KMS-11 (cell line): ENCODE results near the gene KAZN.

ENCODE experiments used
- H2AFZ ChIP-seq: fragments of 200-600 bp; sonication (generic); 2 replicates; pipeline ENCODE4 v1.6.1; 2016; ENCODE audit warnings: antibody characterized with exemption, mixed run types, low read depth
- H3K27ac ChIP-seq: fragments of 200-600 bp; sonication (generic); 2 replicates; pipeline ENCODE4 v1.6.1; 2016; ENCODE audit warnings: mild to moderate bottlenecking, mixed run types
- H3K27me3 ChIP-seq: fragments of 200-600 bp; sonication (generic); 2 replicates; pipeline ENCODE4 v1.6.1; 2017; ENCODE audit warnings: mild to moderate bottlenecking, low read depth, mixed run types, moderate library complexity; ENCODE audit not compliant: insufficient read depth
- H3K36me3 ChIP-seq: fragments of 200-600 bp; sonication (generic); 2 replicates; pipeline ENCODE4 v1.6.1; 2017; ENCODE audit warnings: mild to moderate bottlenecking, mixed run types; ENCODE audit not compliant: insufficient read depth
- H3K4me1 ChIP-seq: fragments of 200-600 bp; sonication (generic); 2 replicates; pipeline ENCODE4 v1.6.1; 2016; ENCODE audit warnings: mild to moderate bottlenecking, low read depth, mixed run types; ENCODE audit not compliant: poor library complexity, severe bottlenecking
- H3K4me2 ChIP-seq: fragments of 200-600 bp; sonication (generic); 2 replicates; pipeline ENCODE4 v1.7.0; 2016; ENCODE audit warnings: mild to moderate bottlenecking, mixed run types
- H3K4me3 ChIP-seq: fragments of 200-600 bp; sonication (generic); IDR thresholded peaks from 2 replicates; pipeline ENCODE4 v1.6.1; 2017; ENCODE audit warnings: low read depth, low read length, mixed read lengths; ENCODE audit not compliant: insufficient read depth
- H3K79me2 ChIP-seq: fragments of 200-600 bp; sonication (generic); 2 replicates; pipeline ENCODE4 v1.6.1; 2016; ENCODE audit warnings: low read depth, mixed run types; ENCODE audit not compliant: insufficient read depth
- H3K9ac ChIP-seq: fragments of 200-600 bp; sonication (generic); 2 replicates; pipeline ENCODE4 v1.6.1; 2016; ENCODE audit warnings: mild to moderate bottlenecking, mixed run types
- H4K20me1 ChIP-seq: fragments of 200-600 bp; sonication (generic); 2 replicates; pipeline ENCODE4 v1.6.1; 2016; ENCODE audit warnings: mild to moderate bottlenecking, mixed run types; ENCODE audit not compliant: insufficient read depth
- TF ChIP-seq, protein P1 (sequence below): fragments of 200-600 bp; sonication (generic); conservative IDR thresholded peaks from 2 replicates; pipeline ENCODE4 v1.6.1; 2017; ENCODE audit warnings: low read depth, mild to moderate bottlenecking, antibody characterized with exemption, low read length, moderate library complexity, mixed read lengths

Gene KAZN

DNA sequence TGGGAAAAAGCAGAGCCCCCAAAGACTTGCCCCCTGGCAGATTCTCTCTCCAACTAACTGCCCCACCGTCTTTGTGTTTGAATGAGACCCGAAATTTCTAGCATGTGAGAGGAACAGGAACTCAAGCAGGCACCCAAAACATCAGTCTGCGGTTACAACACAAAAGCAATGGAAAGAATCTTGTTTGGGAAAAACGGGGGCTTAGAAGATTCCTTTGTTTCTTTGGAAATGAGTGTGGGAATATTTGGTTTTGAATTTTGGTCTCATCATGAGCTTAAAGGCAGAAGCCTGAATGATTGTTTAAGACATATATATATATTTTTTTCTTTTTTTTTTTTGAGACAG is 366.2 kb downstream of the KAZN start:
- Histone ChIP-seq H3K9ac (no peak overlapping the region), H2AFZ (no peak overlapping the region), H3K27me3 (no peaks in the 10 kb centered on the region), H3K79me2 (no peaks in the 10 kb centered on the region), H3K4me2 (no peak overlapping the region), H3K36me3 (no peaks in the 10 kb centered on the region), H3K4me3 (no peak overlapping the region), H3K4me1 (no peaks in the 10 kb centered on the region), H3K27ac (no peak overlapping the region), H4K20me1 (no peaks in the 10 kb centered on the region)
- TF ChIP-seq, protein P1, sequence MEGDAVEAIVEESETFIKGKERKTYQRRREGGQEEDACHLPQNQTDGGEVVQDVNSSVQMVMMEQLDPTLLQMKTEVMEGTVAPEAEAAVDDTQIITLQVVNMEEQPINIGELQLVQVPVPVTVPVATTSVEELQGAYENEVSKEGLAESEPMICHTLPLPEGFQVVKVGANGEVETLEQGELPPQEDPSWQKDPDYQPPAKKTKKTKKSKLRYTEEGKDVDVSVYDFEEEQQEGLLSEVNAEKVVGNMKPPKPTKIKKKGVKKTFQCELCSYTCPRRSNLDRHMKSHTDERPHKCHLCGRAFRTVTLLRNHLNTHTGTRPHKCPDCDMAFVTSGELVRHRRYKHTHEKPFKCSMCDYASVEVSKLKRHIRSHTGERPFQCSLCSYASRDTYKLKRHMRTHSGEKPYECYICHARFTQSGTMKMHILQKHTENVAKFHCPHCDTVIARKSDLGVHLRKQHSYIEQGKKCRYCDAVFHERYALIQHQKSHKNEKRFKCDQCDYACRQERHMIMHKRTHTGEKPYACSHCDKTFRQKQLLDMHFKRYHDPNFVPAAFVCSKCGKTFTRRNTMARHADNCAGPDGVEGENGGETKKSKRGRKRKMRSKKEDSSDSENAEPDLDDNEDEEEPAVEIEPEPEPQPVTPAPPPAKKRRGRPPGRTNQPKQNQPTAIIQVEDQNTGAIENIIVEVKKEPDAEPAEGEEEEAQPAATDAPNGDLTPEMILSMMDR: no peak

DNA sequence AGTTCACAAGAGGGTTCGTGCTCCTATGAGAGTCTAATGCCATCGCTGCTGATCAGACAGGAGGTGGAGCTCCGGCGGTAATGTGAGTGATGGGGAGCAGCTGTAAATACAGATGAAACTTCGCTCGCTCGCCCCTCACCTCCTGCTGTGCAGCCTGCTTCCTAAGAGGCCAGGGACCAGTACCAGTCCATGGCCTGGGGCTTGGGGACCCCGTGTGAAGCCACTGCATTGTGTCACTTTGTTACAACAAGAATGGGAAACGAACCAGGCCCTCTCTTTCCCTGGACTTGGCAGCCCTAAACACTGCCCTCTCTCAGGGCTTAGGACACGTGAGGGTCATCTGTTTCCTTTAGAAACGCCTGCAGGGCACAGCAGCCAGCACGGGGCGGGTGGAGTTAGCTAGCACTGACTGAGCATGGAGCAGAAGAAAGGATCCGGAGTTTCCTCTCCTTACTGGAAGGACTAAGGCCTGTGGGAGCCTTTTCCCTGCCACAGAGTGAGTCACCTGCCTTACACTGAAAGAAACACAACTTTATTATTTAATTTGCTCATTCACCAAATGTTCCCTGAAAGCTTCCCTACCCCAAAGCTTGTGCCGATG is 369.9 kb downstream of the KAZN start:
- Histone ChIP-seq H3K4me1 (no peaks in the 10 kb centered on the region), H3K79me2 (no peaks in the 10 kb centered on the region), H3K4me3 (no peak overlapping the region), H3K27ac (no peak overlapping the region), H3K9ac (no peak overlapping the region), H3K4me2 (no peak overlapping the region), H3K27me3 (no peaks in the 10 kb centered on the region), H4K20me1 (no peaks in the 10 kb centered on the region), H2AFZ (no peak overlapping the region), H3K36me3 (no peaks in the 10 kb centered on the region)
- TF ChIP-seq, protein P1: no peak

DNA sequence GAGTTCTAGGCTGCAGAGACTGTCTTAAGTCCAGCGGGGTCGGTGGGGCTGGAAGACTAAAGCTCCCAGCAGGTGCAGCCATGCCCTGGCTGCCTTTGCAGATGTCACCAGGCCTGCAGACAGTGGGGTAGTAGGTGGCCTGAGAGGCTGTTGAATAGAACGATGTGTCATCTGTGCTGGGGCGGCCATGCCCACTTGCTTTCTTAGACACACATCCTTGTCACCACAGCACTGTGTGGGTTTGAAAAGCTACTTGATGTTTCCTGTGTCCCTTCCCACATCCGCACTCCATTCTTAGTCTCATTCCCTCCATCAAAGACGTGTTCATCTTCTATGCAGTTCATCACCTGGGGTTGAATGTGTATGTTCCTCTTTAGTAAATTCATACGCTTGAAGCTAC is 370.5 kb downstream of the KAZN start:
- H3K27me3 ChIP-seq: no peaks in the 10 kb centered on the region
- no peaks in the 10 kb centered on the region for H4K20me1 ChIP-seq
- no peaks in the 10 kb centered on the region for H3K36me3 ChIP-seq
- no peaks in the 10 kb centered on the region for H3K4me1 ChIP-seq
- H3K9ac ChIP-seq: no peak overlapping the region
- no peaks in the 10 kb centered on the region for H3K79me2 ChIP-seq
- no peak overlapping the region for H2AFZ ChIP-seq
- H3K27ac ChIP-seq: no peak overlapping the region
- no peak overlapping the region for H3K4me2 ChIP-seq
- TF ChIP-seq, protein P1: no peak
- no peak overlapping the region for H3K4me3 ChIP-seq

DNA sequence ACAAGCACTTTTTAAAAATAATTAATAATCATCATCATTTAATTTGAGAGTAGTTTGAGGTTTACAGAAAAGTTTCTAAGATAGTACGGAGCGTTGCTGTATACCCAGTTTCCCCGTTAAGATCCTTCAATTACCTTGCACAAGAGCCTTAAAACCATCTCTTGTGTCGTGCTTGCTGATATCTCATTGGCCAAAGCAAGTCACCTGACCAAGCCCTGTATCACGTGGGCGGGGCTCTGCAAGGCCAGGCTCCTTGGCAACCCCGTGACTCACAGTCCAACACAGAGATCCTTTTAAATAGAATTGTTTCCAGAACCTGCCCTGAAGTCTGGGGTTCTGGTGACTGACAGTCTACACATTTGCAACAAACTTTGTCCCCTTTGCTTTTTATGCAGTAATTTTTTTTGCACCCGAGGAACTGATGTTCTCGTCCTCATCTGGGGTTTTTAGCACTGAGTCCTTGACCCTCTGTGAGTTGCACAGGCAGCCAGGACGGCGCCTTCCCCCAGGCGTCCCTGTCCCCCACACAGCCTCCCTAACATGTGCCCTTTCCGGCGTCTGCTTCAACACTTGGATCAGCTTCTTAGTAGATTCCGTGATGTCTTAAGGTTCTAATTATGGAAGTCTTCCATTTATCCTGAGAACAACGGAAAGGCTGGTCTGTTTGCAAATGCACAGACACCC is 371.8 kb downstream of the KAZN start:
- no peak overlapping the region for H3K4me2 ChIP-seq
- TF ChIP-seq, protein P1: no peak
- H3K4me1 ChIP-seq: no peaks in the 10 kb centered on the region
- H3K9ac ChIP-seq: no peak overlapping the region
- no peaks in the 10 kb centered on the region for H3K79me2 ChIP-seq
- H3K27ac ChIP-seq: no peak overlapping the region
- H3K4me3 ChIP-seq: no peak overlapping the region
- H3K36me3 ChIP-seq: no peaks in the 10 kb centered on the region
- H3K27me3 ChIP-seq: no peaks in the 10 kb centered on the region
- no peaks in the 10 kb centered on the region for H4K20me1 ChIP-seq
- no peak overlapping the region for H2AFZ ChIP-seq
